IPS-18a (cell line): ENCODE measurements around the gene PLCB1.

ENCODE experiments used
- H3K27ac ChIP-seq: one replicate; pipeline ENCODE4 v1.5.1; 2013; ENCODE audit warnings: low read length
- H3K27me3 ChIP-seq: one replicate; pipeline ENCODE4 v1.6.1; 2013; ENCODE audit warnings: mild to moderate bottlenecking, low read length; ENCODE audit not compliant: control insufficient read depth, insufficient read depth
- H3K36me3 ChIP-seq: one replicate; pipeline ENCODE4 v1.6.1; 2013; ENCODE audit warnings: low read depth, low read length; ENCODE audit not compliant: control insufficient read depth
- H3K4me1 ChIP-seq: one replicate; pipeline ENCODE4 v1.6.1; 2013; ENCODE audit warnings: low read depth, low read length; ENCODE audit not compliant: control insufficient read depth
- H3K4me3 ChIP-seq: one replicate; pipeline ENCODE4 v1.5.1; 2013; ENCODE audit warnings: low read length
- H3K9ac ChIP-seq: one replicate; pipeline ENCODE4 v1.6.1; 2013; ENCODE audit warnings: mild to moderate bottlenecking, low read length, moderate library complexity
- H3K9me3 ChIP-seq: one replicate; pipeline ENCODE4 v1.6.1; 2013; ENCODE audit warnings: low read depth, low read length; ENCODE audit not compliant: control insufficient read depth

PLCB1 gene

GRCh38 chr20:8749101-8749500 is 617.0 kb downstream of the PLCB1 start:
- no peak overlapping the region for H3K27ac ChIP-seq
- no peak overlapping the region for H3K4me3 ChIP-seq
- H3K9me3 ChIP-seq, result no peaks in the 10 kb centered on the region
- no peak overlapping the region for H3K9ac ChIP-seq
- no peaks in the 10 kb centered on the region for H3K4me1 ChIP-seq
- no peaks in the 10 kb centered on the region for H3K27me3 ChIP-seq
- H3K36me3 ChIP-seq, result no peaks in the 10 kb centered on the region

- no peak overlapping the region for H3K4me3 ChIP-seq
- H3K9ac ChIP-seq, result no peak overlapping the region
- H3K27ac ChIP-seq, result no peak overlapping the region
- H3K27me3 ChIP-seq, result no peaks in the 10 kb centered on the region
- H3K4me1 ChIP-seq, result no peaks in the 10 kb centered on the region
- no peaks in the 10 kb centered on the region for H3K9me3 ChIP-seq
- no peaks in the 10 kb centered on the region for H3K36me3 ChIP-seq
These were observed 617.9 kb downstream of the PLCB1 start for GRCh38 chr20:8749986-8750385.

GRCh38 chr20:8755340-8756118 is 623.5 kb downstream of the PLCB1 start:
- H3K9ac ChIP-seq, result no peak overlapping the region
- no peaks in the 10 kb centered on the region for H3K4me1 ChIP-seq
- no peaks in the 10 kb centered on the region for H3K36me3 ChIP-seq
- no peaks in the 10 kb centered on the region for H3K9me3 ChIP-seq
- no peak overlapping the region for H3K27ac ChIP-seq
- no peak overlapping the region for H3K4me3 ChIP-seq
- H3K27me3 ChIP-seq, result no peaks in the 10 kb centered on the region

- no peaks in the 10 kb centered on the region for H3K9me3 ChIP-seq
- H3K4me3 ChIP-seq, result no peak overlapping the region
- H3K27ac ChIP-seq, result no peak overlapping the region
- no peak overlapping the region for H3K9ac ChIP-seq
- no peaks in the 10 kb centered on the region for H3K27me3 ChIP-seq
- no peaks in the 10 kb centered on the region for H3K36me3 ChIP-seq
- H3K4me1 ChIP-seq, result no peaks in the 10 kb centered on the region
These were observed 624.3 kb downstream of the PLCB1 start for GRCh38 chr20:8756410-8756809.

- H3K27ac ChIP-seq, result no peak overlapping the region
These were observed 625.1 kb downstream of the PLCB1 start for GRCh38 chr20:8757146-8757545.

GRCh38 chr20:8764344-8764962 is 632.4 kb downstream of the PLCB1 start:
- Histone ChIP-seq H3K27me3 (no peaks in the 10 kb centered on the region), H3K27ac (no peak overlapping the region), H3K9me3 (no peaks in the 10 kb centered on the region), H3K4me1 (no peaks in the 10 kb centered on the region), H3K9ac (no peak overlapping the region), H3K36me3 (no peaks in the 10 kb centered on the region), H3K4me3 (no peak overlapping the region)

More at GRCh38 chr20:8757146-8757545, 625.1 kb downstream of the PLCB1 start:
- H3K36me3 ChIP-seq, result no peaks in the 10 kb centered on the region
- H3K9ac ChIP-seq, result no peak overlapping the region
- H3K4me3 ChIP-seq, result no peak overlapping the region
- H3K9me3 ChIP-seq, result no peaks in the 10 kb centered on the region
- H3K27me3 ChIP-seq, result no peaks in the 10 kb centered on the region
- H3K4me1 ChIP-seq, result no peaks in the 10 kb centered on the region

GRCh38 chr20:8766868-8767390 is 634.9 kb downstream of the PLCB1 start:
- Histone ChIP-seq H3K9ac (no peak overlapping the region), H3K27me3 (no peaks in the 10 kb centered on the region), H3K36me3 (no peaks in the 10 kb centered on the region), H3K27ac (no peak overlapping the region), H3K4me1 (no peaks in the 10 kb centered on the region), H3K9me3 (no peaks in the 10 kb centered on the region), H3K4me3 (no peak overlapping the region)

GRCh38 chr20:8774412-8774811 is 642.3 kb downstream of the PLCB1 start:
- no peak overlapping the region for H3K4me3 ChIP-seq
- no peaks in the 10 kb centered on the region for H3K9me3 ChIP-seq
- no peaks in the 10 kb centered on the region for H3K27me3 ChIP-seq
- H3K4me1 ChIP-seq, result no peaks in the 10 kb centered on the region
- no peaks in the 10 kb centered on the region for H3K36me3 ChIP-seq
- H3K9ac ChIP-seq, result no peak overlapping the region
- H3K27ac ChIP-seq, result no peak overlapping the region

- Histone ChIP-seq H3K9me3 (no peaks in the 10 kb centered on the region), H3K27me3 (no peaks in the 10 kb centered on the region), H3K4me3 (no peak overlapping the region), H3K4me1 (no peaks in the 10 kb centered on the region), H3K9ac (no peak overlapping the region), H3K27ac (no peak overlapping the region), H3K36me3 (no peaks in the 10 kb centered on the region)
These were observed 645.8 kb downstream of the PLCB1 start for GRCh38 chr20:8777911-8778310.

- Histone ChIP-seq H3K27me3 (no peaks in the 10 kb centered on the region), H3K4me3 (no peak overlapping the region), H3K27ac (no peak overlapping the region), H3K9me3 (no peaks in the 10 kb centered on the region), H3K36me3 (no peaks in the 10 kb centered on the region), H3K4me1 (no peaks in the 10 kb centered on the region), H3K9ac (no peak overlapping the region)
These were observed 646.3 kb downstream of the PLCB1 start for GRCh38 chr20:8778387-8778786.

GRCh38 chr20:8780915-8781314 is 648.8 kb downstream of the PLCB1 start:
- H3K27me3 ChIP-seq, result no peaks in the 10 kb centered on the region
- H3K9ac ChIP-seq, result no peak overlapping the region
- H3K36me3 ChIP-seq, result no peaks in the 10 kb centered on the region
- H3K9me3 ChIP-seq, result no peaks in the 10 kb centered on the region
- no peaks in the 10 kb centered on the region for H3K4me1 ChIP-seq
- no peak overlapping the region for H3K4me3 ChIP-seq
- no peak overlapping the region for H3K27ac ChIP-seq

- no peak overlapping the region for H3K27ac ChIP-seq
These were observed 650.7 kb downstream of the PLCB1 start for GRCh38 chr20:8782804-8783203.

More at GRCh38 chr20:8782804-8783203, 650.7 kb downstream of the PLCB1 start:
- H3K9ac ChIP-seq, result no peak overlapping the region
- H3K27me3 ChIP-seq, result no peaks in the 10 kb centered on the region
- no peaks in the 10 kb centered on the region for H3K9me3 ChIP-seq
- no peaks in the 10 kb centered on the region for H3K4me1 ChIP-seq
- no peaks in the 10 kb centered on the region for H3K36me3 ChIP-seq
- no peak overlapping the region for H3K4me3 ChIP-seq
